GM23338 (cell line): ENCODE measurements around the gene FST. TPM values are rescaled to one million over a fixed set of nuclear protein-coding genes. Genes with fewer than 3 reads are reported as not detected.
A peak's percentile ranks its signal among the peaks of the same experiment; 100 is the strongest.

Source experiments
- ATAC-seq: fragments of 200-7000 bp; cut with Tn5 transposase; 3 replicates; pipeline ENCODE4 v1.9.1; 2020
- DNase-seq: peaks from one replicate; pipeline ENCODE4 v3.0.0-alpha.2; 2015; ENCODE audit warnings: low spot score
- H2AFZ ChIP-seq: fragments of 200-600 bp; sonication (generic); 2 replicates; pipeline ENCODE4 v1.8.0; 2016; ENCODE audit warnings: antibody characterized with exemption, mild to moderate bottlenecking, moderate library complexity
- H3F3A ChIP-seq: fragments of 200-600 bp; sonication (generic); replicated peaks from 2 replicates; pipeline ENCODE4 v1.8.0; 2017; ENCODE audit warnings: antibody characterized with exemption, mixed run types, low read depth
- H3K27ac ChIP-seq: fragments of 200-600 bp; sonication (generic); 2 replicates; pipeline ENCODE4 v1.6.1; 2016; ENCODE audit warnings: low read depth
- H3K27me3 ChIP-seq: fragments of 200-600 bp; sonication (generic); 2 replicates; pipeline ENCODE4 v1.8.0; 2016; ENCODE audit warnings: mild to moderate bottlenecking, mixed run types, moderate library complexity; ENCODE audit not compliant: insufficient read depth
- H3K36me3 ChIP-seq: fragments of 200-600 bp; sonication (generic); 2 replicates; pipeline ENCODE4 v1.8.0; 2016; ENCODE audit warnings: mild to moderate bottlenecking; ENCODE audit not compliant: insufficient read depth
- H3K4me1 ChIP-seq: fragments of 200-600 bp; sonication (generic); 2 replicates; pipeline ENCODE4 v1.8.0; 2016; ENCODE audit warnings: mild to moderate bottlenecking, moderate library complexity; ENCODE audit not compliant: insufficient read depth
- H3K4me2 ChIP-seq: fragments of 200-600 bp; sonication (generic); 2 replicates; pipeline ENCODE4 v1.7.1; 2017; ENCODE audit warnings: mixed run types
- H3K4me3 ChIP-seq: fragments of 200-600 bp; sonication (generic); 2 replicates; pipeline ENCODE4 v1.6.1; 2016; ENCODE audit warnings: mixed run types
- H3K79me2 ChIP-seq: fragments of 200-600 bp; sonication (generic); replicated peaks from 2 replicates; pipeline ENCODE4 v1.8.0; 2017; ENCODE audit warnings: mild to moderate bottlenecking; ENCODE audit not compliant: insufficient read depth
- H3K9me2 ChIP-seq: fragments of 200-600 bp; sonication (generic); 2 replicates; pipeline ENCODE4 v1.8.0; 2017; ENCODE audit not compliant: insufficient read depth
- H4K20me1 ChIP-seq: fragments of 200-600 bp; sonication (generic); replicated peaks from 2 replicates; pipeline ENCODE4 v1.8.0; 2017; ENCODE audit warnings: mild to moderate bottlenecking; ENCODE audit not compliant: insufficient read depth
- H3K27ac Mint-ChIP-seq: 2 replicates; pipeline ENCODE4 v1.8.0; 2020; ENCODE audit warnings: inconsistent platforms, mild to moderate bottlenecking, moderate library complexity, mixed read lengths
- H3K27me3 Mint-ChIP-seq: 3 replicates; pipeline ENCODE4 v1.8.0; 2022; ENCODE audit warnings: low read depth, mild to moderate bottlenecking, moderate library complexity, mixed read lengths, inconsistent platforms; ENCODE audit not compliant: insufficient read depth, poor library complexity
- H3K36me3 Mint-ChIP-seq: 3 replicates; pipeline ENCODE4 v1.8.0; 2021; ENCODE audit warnings: low read depth, mild to moderate bottlenecking, inconsistent platforms, moderate library complexity, mixed read lengths
- H3K4me1 Mint-ChIP-seq: 3 replicates; pipeline ENCODE4 v1.8.0; 2020; ENCODE audit warnings: mild to moderate bottlenecking, inconsistent platforms, mixed read lengths
- H3K4me3 Mint-ChIP-seq: 3 replicates; pipeline ENCODE4 v1.8.0; 2021; ENCODE audit warnings: moderate library complexity, mild to moderate bottlenecking, inconsistent platforms, mixed read lengths
- H3K9me3 Mint-ChIP-seq: 3 replicates; pipeline ENCODE4 v1.8.0; 2020; ENCODE audit warnings: moderate library complexity, mild to moderate bottlenecking, inconsistent platforms, mixed read lengths
- EZH2phosphoT487 ChIP-seq: fragments of 200-600 bp; sonication (generic); IDR thresholded peaks from one replicate; pipeline ENCODE4 v1.8.1; 2018; ENCODE audit warnings: antibody characterized with exemption; ENCODE audit not compliant: unreplicated experiment
- STAT1 ChIP-seq: IDR thresholded peaks from one replicate; pipeline ENCODE4 v1.6.1; 2016; ENCODE audit warnings: antibody characterized with exemption; ENCODE audit not compliant: unreplicated experiment
- polyA plus RNA-seq: library from polyadenylated mRNA; unstranded; fragments of >200 nt; fragmentation: Nextera tagmentation; extraction: Ambion mirVana; gene quantifications from 2 replicates; pipeline ENCODE4 v1.2.1, GENCODE V29; 2016
- total RNA-seq: library from RNA; depleted of rRNA; stranded (reverse); fragments of >200 nt; shearing (Covaris generic); gene quantifications from 2 replicates; pipeline ENCODE4 v1.2.3, GENCODE V29; 2014
- TF ChIP-seq, protein P1 (sequence below): IDR thresholded peaks from one replicate; pipeline ENCODE4 v1.6.1; 2018; ENCODE audit warnings: antibody characterized with exemption; ENCODE audit not compliant: unreplicated experiment
- TF ChIP-seq, protein P2 (sequence below): fragments of 250-450 bp; sonication (Bioruptor Pico); IDR thresholded peaks from 2 replicates; pipeline ENCODE4 v1.5.0; 2020; ENCODE audit warnings: mild to moderate bottlenecking, moderate library complexity
- TF ChIP-seq, protein P3 (sequence below): IDR thresholded peaks from 2 replicates; pipeline ENCODE4 v1.6.1; 2016; ENCODE audit warnings: antibody characterized with exemption

The FST gene
- total and polyA plus RNA-seq, 2 experiments from 2014 or later: 7.6 to 13.9 TPM

DNA sequence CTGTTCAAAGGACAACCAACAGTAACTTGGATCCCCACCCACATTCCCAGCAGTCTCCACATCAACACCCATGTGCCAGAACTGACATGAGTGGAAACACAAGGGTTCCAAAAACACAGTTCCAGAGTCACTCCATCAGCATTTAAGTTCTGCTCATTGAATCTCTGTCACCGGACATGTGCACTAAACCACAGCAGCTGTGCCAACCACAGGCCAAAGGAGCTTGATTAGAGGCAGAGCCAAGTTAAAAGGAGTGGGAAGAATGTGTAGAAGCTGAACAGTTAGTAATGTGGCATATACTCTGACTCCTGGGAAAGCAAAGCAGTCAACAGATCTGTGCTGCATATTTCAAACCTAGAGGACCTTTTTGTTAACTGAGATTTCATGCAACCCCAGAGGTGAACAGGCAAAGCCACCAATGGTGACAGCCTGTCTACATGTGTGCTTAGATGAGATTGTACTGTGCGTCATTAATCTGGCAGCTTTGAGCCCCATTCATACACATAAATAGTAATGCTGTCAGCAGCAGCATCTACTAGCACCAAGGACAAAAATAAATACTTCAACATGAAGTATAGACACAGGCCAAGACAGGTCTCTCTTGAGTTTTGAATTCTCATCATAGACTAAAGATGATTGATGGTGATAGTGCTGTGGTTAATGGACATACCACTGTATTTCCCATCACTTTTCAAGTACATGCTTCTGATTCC is 16.4 kb upstream of the FST start:
- Histone ChIP-seq H3K27me3 (no peaks in the 10 kb centered on the region), H2AFZ (no peak overlapping the region), H3K4me1 (no peaks in the 10 kb centered on the region), H3K4me3 (no peak overlapping the region), H3F3A (no peaks in the 10 kb centered on the region), H3K4me2 (no peak overlapping the region), H3K79me2 (no peaks in the 10 kb centered on the region), H3K9me2 (no peaks in the 10 kb centered on the region), H3K27ac (no peak overlapping the region), H3K36me3 (no peaks in the 10 kb centered on the region), H4K20me1 (no peaks in the 10 kb centered on the region)
- Mint-ChIP-seq H3K4me3 (no peak overlapping the region), H3K36me3 (peaks cover 1% of the 10 kb centered on the region; the same call in 1 of the 3 replicates), H3K9me3 (peaks cover under 1% of the 10 kb centered on the region; the same call in 1 of the 3 replicates), H3K4me1 (peaks cover 3% of the 10 kb centered on the region; the same call in 2 of the 3 replicates), H3K27ac (no peak overlapping the region), H3K27me3 (peaks cover 4% of the 10 kb centered on the region)
- ATAC-seq: no peak
- no peak for DNase-seq
- TF ChIP-seq, protein P1, sequence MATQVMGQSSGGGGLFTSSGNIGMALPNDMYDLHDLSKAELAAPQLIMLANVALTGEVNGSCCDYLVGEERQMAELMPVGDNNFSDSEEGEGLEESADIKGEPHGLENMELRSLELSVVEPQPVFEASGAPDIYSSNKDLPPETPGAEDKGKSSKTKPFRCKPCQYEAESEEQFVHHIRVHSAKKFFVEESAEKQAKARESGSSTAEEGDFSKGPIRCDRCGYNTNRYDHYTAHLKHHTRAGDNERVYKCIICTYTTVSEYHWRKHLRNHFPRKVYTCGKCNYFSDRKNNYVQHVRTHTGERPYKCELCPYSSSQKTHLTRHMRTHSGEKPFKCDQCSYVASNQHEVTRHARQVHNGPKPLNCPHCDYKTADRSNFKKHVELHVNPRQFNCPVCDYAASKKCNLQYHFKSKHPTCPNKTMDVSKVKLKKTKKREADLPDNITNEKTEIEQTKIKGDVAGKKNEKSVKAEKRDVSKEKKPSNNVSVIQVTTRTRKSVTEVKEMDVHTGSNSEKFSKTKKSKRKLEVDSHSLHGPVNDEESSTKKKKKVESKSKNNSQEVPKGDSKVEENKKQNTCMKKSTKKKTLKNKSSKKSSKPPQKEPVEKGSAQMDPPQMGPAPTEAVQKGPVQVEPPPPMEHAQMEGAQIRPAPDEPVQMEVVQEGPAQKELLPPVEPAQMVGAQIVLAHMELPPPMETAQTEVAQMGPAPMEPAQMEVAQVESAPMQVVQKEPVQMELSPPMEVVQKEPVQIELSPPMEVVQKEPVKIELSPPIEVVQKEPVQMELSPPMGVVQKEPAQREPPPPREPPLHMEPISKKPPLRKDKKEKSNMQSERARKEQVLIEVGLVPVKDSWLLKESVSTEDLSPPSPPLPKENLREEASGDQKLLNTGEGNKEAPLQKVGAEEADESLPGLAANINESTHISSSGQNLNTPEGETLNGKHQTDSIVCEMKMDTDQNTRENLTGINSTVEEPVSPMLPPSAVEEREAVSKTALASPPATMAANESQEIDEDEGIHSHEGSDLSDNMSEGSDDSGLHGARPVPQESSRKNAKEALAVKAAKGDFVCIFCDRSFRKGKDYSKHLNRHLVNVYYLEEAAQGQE: no peak
- no peak for TF ChIP-seq EZH2phosphoT487

DNA sequence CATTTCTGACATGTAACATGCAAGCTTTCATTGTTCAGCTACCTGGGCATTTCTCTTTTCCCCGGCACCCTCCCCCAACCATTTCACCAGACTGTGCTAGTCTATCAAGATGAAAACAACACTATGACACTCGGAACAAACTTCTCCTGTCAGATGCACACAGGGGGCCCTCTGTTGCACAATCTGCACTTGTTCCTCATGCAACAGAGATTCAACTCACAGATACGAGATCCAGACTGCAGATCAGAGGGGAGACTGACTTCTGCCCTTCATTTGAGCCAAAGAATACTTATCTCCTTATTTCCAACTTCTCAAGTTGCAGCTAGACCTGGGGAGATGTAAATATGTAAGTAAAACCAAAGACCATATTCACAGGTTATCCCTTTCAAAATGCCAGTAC is 15.7 kb upstream of the FST start:
- Histone ChIP-seq H3F3A (no peaks in the 10 kb centered on the region), H3K4me2 (no peak overlapping the region), H3K27ac (no peak overlapping the region), H3K36me3 (no peaks in the 10 kb centered on the region), H3K4me1 (no peaks in the 10 kb centered on the region), H4K20me1 (no peaks in the 10 kb centered on the region), H3K4me3 (no peak overlapping the region), H3K27me3 (no peaks in the 10 kb centered on the region), H2AFZ (0 out of 2 replicates have a peak overlapping the region, but pooled peaks have one; percentile 61), H3K9me2 (no peaks in the 10 kb centered on the region), H3K79me2 (no peaks in the 10 kb centered on the region)
- no peaks in the 10 kb centered on the region; the same call in 2 of the 3 replicates for H3K4me1 Mint-ChIP-seq
- H3K4me3 Mint-ChIP-seq: no peak overlapping the region
- H3K9me3 Mint-ChIP-seq: no peaks in the 10 kb centered on the region
- H3K27ac Mint-ChIP-seq: no peak overlapping the region; the same call in 1 of the 2 replicates
- no peak for DNase-seq
- H3K36me3 Mint-ChIP-seq: no peaks in the 10 kb centered on the region
- no peak for ATAC-seq
- H3K27me3 Mint-ChIP-seq: peaks cover 4% of the 10 kb centered on the region
- TF ChIP-seq, protein P2, sequence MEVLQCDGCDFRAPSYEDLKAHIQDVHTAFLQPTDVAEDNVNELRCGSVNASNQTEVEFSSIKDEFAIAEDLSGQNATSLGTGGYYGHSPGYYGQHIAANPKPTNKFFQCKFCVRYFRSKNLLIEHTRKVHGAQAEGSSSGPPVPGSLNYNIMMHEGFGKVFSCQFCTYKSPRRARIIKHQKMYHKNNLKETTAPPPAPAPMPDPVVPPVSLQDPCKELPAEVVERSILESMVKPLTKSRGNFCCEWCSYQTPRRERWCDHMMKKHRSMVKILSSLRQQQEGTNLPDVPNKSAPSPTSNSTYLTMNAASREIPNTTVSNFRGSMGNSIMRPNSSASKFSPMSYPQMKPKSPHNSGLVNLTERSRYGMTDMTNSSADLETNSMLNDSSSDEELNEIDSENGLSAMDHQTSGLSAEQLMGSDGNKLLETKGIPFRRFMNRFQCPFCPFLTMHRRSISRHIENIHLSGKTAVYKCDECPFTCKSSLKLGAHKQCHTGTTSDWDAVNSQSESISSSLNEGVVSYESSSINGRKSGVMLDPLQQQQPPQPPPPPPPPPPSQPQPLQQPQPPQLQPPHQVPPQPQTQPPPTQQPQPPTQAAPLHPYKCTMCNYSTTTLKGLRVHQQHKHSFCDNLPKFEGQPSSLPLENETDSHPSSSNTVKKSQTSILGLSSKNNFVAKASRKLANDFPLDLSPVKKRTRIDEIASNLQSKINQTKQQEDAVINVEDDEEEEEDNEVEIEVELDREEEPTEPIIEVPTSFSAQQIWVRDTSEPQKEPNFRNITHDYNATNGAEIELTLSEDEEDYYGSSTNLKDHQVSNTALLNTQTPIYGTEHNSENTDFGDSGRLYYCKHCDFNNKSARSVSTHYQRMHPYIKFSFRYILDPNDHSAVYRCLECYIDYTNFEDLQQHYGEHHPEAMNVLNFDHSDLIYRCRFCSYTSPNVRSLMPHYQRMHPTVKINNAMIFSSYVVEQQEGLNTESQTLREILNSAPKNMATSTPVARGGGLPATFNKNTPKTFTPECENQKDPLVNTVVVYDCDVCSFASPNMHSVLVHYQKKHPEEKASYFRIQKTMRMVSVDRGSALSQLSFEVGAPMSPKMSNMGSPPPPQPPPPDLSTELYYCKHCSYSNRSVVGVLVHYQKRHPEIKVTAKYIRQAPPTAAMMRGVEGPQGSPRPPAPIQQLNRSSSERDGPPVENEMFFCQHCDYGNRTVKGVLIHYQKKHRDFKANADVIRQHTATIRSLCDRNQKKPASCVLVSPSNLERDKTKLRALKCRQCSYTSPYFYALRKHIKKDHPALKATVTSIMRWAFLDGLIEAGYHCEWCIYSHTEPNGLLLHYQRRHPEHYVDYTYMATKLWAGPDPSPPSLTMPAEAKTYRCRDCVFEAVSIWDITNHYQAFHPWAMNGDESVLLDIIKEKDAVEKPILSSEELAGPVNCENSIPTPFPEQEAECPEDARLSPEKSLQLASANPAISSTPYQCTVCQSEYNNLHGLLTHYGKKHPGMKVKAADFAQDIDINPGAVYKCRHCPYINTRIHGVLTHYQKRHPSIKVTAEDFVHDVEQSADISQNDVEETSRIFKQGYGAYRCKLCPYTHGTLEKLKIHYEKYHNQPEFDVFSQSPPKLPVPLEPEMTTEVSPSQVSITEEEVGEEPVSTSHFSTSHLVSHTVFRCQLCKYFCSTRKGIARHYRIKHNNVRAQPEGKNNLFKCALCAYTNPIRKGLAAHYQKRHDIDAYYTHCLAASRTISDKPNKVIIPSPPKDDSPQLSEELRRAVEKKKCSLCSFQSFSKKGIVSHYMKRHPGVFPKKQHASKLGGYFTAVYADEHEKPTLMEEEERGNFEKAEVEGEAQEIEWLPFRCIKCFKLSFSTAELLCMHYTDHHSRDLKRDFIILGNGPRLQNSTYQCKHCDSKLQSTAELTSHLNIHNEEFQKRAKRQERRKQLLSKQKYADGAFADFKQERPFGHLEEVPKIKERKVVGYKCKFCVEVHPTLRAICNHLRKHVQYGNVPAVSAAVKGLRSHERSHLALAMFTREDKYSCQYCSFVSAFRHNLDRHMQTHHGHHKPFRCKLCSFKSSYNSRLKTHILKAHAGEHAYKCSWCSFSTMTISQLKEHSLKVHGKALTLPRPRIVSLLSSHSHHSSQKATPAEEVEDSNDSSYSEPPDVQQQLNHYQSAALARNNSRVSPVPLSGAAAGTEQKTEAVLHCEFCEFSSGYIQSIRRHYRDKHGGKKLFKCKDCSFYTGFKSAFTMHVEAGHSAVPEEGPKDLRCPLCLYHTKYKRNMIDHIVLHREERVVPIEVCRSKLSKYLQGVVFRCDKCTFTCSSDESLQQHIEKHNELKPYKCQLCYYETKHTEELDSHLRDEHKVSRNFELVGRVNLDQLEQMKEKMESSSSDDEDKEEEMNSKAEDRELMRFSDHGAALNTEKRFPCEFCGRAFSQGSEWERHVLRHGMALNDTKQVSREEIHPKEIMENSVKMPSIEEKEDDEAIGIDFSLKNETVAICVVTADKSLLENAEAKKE (CRISPR knock-in tag): no peak
- TF ChIP-seq STAT1: no peak
- TF ChIP-seq, protein P1: no peak
- TF ChIP-seq, protein P3, sequence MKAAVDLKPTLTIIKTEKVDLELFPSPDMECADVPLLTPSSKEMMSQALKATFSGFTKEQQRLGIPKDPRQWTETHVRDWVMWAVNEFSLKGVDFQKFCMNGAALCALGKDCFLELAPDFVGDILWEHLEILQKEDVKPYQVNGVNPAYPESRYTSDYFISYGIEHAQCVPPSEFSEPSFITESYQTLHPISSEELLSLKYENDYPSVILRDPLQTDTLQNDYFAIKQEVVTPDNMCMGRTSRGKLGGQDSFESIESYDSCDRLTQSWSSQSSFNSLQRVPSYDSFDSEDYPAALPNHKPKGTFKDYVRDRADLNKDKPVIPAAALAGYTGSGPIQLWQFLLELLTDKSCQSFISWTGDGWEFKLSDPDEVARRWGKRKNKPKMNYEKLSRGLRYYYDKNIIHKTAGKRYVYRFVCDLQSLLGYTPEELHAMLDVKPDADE: no peak
